HEK293 (cell line): Measurements from ENCODE around the gene HSD17B2.

Source experiments
- BCL11A ChIP-seq: fragments of 450-650 bp; formaldehyde crosslinking; IDR thresholded peaks from 2 replicates; pipeline ENCODE4 v1.5.1; 2016; ENCODE audit warnings: low read depth, missing biosample characterization, missing genetic modification characterization
- CTCF ChIP-seq: fragments of 450-650 bp; formaldehyde crosslinking; IDR thresholded peaks from 2 replicates; pipeline ENCODE4 v1.5.1; 2016; ENCODE audit warnings: missing biosample characterization, missing genetic modification characterization
- MYNN ChIP-seq: fragments of 450-650 bp; formaldehyde crosslinking; IDR thresholded peaks from 2 replicates; pipeline ENCODE4 v1.5.1; 2016; ENCODE audit warnings: missing biosample characterization, missing genetic modification characterization, borderline replicate concordance
- ZNF398 ChIP-seq: fragments of 450-650 bp; formaldehyde crosslinking; IDR thresholded peaks from 2 replicates; pipeline ENCODE4 v1.5.1; 2017; ENCODE audit warnings: missing biosample characterization, missing genetic modification characterization
- ZNF473 ChIP-seq: fragments of 450-650 bp; formaldehyde crosslinking; IDR thresholded peaks from 2 replicates; pipeline ENCODE4 v1.5.1; 2017; ENCODE audit warnings: missing biosample characterization, missing genetic modification characterization
- ZNF501 ChIP-seq: fragments of 450-650 bp; formaldehyde crosslinking; IDR thresholded peaks from 2 replicates; pipeline ENCODE4 v1.5.1; 2016; ENCODE audit warnings: missing biosample characterization, missing genetic modification characterization
- ZNF518A ChIP-seq: fragments of 450-650 bp; formaldehyde crosslinking; conservative IDR thresholded peaks from 2 replicates; pipeline ENCODE4 v1.5.1; 2016; ENCODE audit warnings: low read depth, missing biosample characterization, missing genetic modification characterization
- ZNF544 ChIP-seq: fragments of 450-650 bp; formaldehyde crosslinking; IDR thresholded peaks from 2 replicates; pipeline ENCODE4 v1.5.0; 2017; ENCODE audit warnings: missing biosample characterization, missing genetic modification characterization
- ZNF701 ChIP-seq: fragments of 450-650 bp; formaldehyde crosslinking; IDR thresholded peaks from 2 replicates; pipeline ENCODE4 v1.5.1; 2016; ENCODE audit warnings: missing biosample characterization, missing genetic modification characterization
- ZNF768 ChIP-seq: fragments of 450-650 bp; formaldehyde crosslinking; IDR thresholded peaks from 2 replicates; pipeline ENCODE4 v1.5.1; 2018; ENCODE audit warnings: missing biosample characterization, mild to moderate bottlenecking, missing genetic modification characterization
- ZSCAN5A ChIP-seq: fragments of 450-650 bp; formaldehyde crosslinking; IDR thresholded peaks from 2 replicates; pipeline ENCODE4 v1.5.1; 2016; ENCODE audit warnings: missing biosample characterization, missing genetic modification characterization
- TF ChIP-seq, protein P1 (sequence below): fragments of 450-650 bp; formaldehyde crosslinking; IDR thresholded peaks from 2 replicates; pipeline ENCODE4 v1.5.1; 2016; ENCODE audit warnings: missing biosample characterization, missing genetic modification characterization

DNA sequence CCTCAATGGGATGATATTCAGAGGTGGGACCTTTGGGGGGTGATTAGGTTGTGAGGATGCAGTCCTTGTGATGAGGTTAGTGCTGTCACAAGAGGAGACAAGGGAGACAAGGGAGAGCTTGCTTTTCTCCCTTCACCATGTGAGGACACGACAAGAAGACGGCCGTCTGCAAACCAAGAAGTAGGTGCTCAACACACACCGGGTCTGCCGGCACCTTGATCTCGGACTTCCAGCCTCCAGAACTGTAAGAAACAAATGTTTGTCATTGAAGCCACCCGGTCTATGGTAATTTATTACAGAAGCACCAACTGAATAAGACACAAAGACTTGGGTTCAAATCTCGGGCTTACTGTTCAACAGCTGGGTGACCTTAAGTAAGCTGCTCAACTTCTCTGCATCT lies 70.1 kb downstream of the HSD17B2 start:
- TF ChIP-seq CTCF (tag by site-specific recombination) = no peak
- no peak for TF ChIP-seq ZNF473 (tag by site-specific recombination)
- TF ChIP-seq ZNF518A (tag by site-specific recombination) = no peak
- no peak for TF ChIP-seq BCL11A
- TF ChIP-seq ZNF544 (tag by site-specific recombination) = no peak
- TF ChIP-seq MYNN (tag by site-specific recombination) = no peak
- no peak for TF ChIP-seq ZSCAN5A (tag by site-specific recombination)
- TF ChIP-seq, protein P1, sequence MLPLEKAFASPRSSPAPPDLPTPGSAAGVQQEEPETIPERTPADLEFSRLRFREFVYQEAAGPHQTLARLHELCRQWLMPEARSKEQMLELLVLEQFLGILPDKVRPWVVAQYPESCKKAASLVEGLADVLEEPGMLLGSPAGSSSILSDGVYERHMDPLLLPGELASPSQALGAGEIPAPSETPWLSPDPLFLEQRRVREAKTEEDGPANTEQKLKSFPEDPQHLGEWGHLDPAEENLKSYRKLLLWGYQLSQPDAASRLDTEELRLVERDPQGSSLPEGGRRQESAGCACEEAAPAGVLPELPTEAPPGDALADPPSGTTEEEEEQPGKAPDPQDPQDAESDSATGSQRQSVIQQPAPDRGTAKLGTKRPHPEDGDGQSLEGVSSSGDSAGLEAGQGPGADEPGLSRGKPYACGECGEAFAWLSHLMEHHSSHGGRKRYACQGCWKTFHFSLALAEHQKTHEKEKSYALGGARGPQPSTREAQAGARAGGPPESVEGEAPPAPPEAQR (tag by site-specific recombination) = no peak
- TF ChIP-seq ZNF701 = no peak
- no peak for TF ChIP-seq ZNF501 (tag by site-specific recombination)
- no peak for TF ChIP-seq ZNF768 (tag by site-specific recombination)
- TF ChIP-seq ZNF398 (tag by site-specific recombination) = no peak
